Endometrium (tissue), 2 donors: Measurements from ENCODE around the gene DTWD1.
"Not testable (repeated sequence)": the region's sequence is repeated elsewhere in the genome, so short reads cannot be mapped to it uniquely, and the experiment has no call there.

Source experiments
- FAIRE-seq: peaks from 2 replicates; lab custom pipeline; 2012; peaks lifted over from hg19 to GRCh38; lab: Jason Lieb, UNC
- donor health status: control.
- donor health status: control.

The DTWD1 gene

GRCh38 chr15:49646891-49647290 is 26.0 kb downstream of the DTWD1 start:
- FAIRE-seq: no peak

- no peak for FAIRE-seq
These were observed 29.1 kb downstream of the DTWD1 start for GRCh38 chr15:49649987-49650386.

- FAIRE-seq: no peak
These were observed 29.8 kb downstream of the DTWD1 start for GRCh38 chr15:49650676-49651075.

GRCh38 chr15:49652922-49653321 is 32.1 kb downstream of the DTWD1 start:
- no peak for FAIRE-seq

GRCh38 chr15:49656734-49657133 is 35.9 kb downstream of the DTWD1 start:
- FAIRE-seq: no peak

GRCh38 chr15:49664716-49665115 is 43.9 kb downstream of the DTWD1 start:
- FAIRE-seq: no peak

- not testable (repeated sequence) for FAIRE-seq
These were observed 45.6 kb downstream of the DTWD1 start for GRCh38 chr15:49666486-49666885.

GRCh38 chr15:49669288-49669687 is 48.4 kb downstream of the DTWD1 start:
- FAIRE-seq: no peak

GRCh38 chr15:49673861-49674260 is 53.0 kb downstream of the DTWD1 start:
- FAIRE-seq: no peak

GRCh38 chr15:49674370-49674769 is 53.5 kb downstream of the DTWD1 start:
- peak; percentile 99 for FAIRE-seq

- no peak for FAIRE-seq
These were observed 54.2 kb downstream of the DTWD1 start for GRCh38 chr15:49675041-49675440.

- FAIRE-seq: no peak
These were observed 57.8 kb downstream of the DTWD1 start for GRCh38 chr15:49678655-49679054.

GRCh38 chr15:49686599-49686998 is 65.8 kb downstream of the DTWD1 start:
- no peak for FAIRE-seq

- no peak for FAIRE-seq
These were observed 67.4 kb downstream of the DTWD1 start for GRCh38 chr15:49688135-49688790.

GRCh38 chr15:49692514-49693090 is 71.8 kb downstream of the DTWD1 start:
- no peak for FAIRE-seq

GRCh38 chr15:49693498-49693897 is 72.7 kb downstream of the DTWD1 start:
- no peak for FAIRE-seq

GRCh38 chr15:49696433-49696832 is 75.6 kb downstream of the DTWD1 start:
- no peak for FAIRE-seq

- FAIRE-seq: peak; percentile 79
These were observed 76.3 kb downstream of the DTWD1 start for GRCh38 chr15:49697121-49697520.

GRCh38 chr15:49702982-49703381 is 82.1 kb downstream of the DTWD1 start:
- not testable (repeated sequence) for FAIRE-seq
